HG02763 (cell line): Measurements from ENCODE around the gene CEP170B.
"Not testable (repeated sequence)": the region's sequence is repeated elsewhere in the genome, so short reads cannot be mapped to it uniquely, and the experiment has no call there.

Source experiments
- ATAC-seq: cut with Tn5 transposase; IDR thresholded peaks from one replicate; pipeline ENCODE4 v1.9.1; 2021; ENCODE audit warnings: mild to moderate bottlenecking, moderate library complexity; ENCODE audit not compliant: unreplicated experiment

The CEP170B gene

DNA sequence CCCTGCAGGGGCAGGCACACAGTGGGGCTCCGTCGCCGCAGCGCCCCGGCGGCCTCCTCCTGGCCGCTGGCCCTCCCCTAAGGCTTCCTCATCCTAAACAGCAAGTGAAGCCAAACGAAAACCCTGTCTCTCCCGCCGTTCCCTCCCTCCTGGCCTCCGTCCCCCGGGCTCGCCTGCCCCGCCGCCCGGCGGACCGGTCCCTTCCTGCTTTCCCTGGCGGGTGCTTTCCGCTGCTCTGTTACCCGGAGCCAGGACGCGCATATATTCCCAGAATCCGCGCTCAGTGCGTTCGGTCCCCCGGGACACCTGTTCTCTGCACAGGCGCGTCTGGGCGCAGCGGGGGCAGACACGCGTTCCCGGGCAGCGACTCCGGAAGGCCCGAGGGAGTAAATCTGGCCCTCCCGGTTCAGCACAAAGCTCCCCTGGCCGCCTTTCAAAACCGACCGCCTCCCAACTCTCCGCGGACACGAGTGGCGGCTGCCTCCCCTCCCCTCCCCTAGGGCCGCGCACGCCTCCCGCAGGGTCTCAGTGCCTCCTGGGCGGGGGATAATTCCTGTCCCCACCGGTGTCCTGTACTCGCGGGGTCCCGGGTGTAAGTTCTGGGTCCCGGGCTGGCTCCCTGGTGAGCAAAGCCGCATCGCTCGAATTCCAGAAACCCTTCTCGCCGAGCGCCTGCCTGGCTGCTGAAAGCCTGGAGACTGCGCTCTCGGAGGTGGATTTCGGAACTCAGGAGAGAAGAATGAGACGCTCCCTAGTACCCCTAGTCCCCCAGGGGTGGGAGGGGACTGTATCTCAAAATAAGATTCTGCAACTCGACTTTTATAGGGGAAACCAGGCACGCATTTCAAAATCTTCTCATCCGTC lies 21.4 kb upstream of the CEP170B start:
- ATAC-seq: no peak

DNA sequence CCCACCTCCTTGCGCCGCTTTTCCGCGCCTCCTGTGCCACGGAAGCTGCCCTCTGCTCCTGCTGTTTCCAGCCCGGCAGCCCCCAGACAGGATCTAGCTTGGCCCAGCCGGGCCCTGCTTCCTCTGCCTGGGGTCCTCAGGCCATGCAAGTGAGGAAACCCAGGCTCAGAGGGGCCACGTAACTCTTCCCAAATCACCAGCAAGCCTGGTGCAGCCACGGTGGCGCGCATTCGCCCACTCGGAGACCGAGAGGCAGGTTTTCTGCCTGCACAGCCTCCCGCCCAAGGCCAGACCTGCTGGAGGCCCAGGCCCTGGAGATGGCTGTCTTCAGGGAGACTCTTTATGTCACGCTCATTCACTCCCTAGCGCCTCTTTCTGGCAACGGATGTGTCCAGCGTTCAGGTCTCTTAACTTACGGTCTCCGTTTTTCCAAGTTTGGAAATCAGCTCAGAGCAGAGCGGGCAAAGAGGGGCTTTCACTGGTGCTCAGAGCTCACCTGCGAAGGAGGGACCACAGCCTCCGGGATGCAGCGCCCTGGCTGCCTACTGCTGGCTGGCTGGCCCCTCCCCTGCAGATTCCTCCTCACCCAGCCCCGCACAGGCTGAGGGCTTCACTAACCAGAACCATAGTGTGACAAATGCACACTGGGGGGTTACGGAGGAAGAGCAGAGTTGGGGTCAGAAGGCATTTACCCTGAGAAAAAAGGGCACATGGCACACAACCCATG lies 20.6 kb upstream of the CEP170B start:
- no peak for ATAC-seq

DNA sequence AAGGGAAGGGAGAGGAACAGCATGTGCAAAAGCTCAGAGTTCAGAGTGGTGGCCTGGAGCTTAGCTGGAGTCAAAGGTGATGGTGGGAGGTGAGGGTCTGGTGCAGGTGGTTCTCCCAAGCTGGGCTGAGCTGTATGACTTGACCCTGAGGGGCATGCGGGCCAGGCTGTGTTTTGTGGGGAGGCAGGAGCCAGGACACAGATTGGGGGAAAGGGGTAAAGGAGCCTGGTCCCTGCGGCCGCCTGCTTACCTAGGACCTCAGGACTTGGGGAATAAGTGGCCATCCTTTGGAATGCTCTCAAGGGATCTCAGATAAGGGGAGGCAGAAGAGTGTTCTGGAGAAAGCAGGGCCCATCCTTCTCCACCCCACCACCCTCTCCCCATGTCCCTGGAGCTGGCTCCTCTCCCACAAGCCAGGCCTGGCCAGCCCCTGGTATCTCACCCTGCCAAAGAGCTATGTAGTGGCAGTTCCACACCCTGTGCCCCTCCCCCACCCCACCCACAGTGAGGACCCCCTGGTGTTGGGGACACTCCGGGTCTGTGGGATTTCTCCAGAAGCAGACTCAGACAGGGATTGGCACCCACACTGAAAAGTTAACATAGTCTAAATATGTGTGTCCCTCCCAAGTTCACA lies 19.9 kb upstream of the CEP170B start:
- no peak for ATAC-seq

DNA sequence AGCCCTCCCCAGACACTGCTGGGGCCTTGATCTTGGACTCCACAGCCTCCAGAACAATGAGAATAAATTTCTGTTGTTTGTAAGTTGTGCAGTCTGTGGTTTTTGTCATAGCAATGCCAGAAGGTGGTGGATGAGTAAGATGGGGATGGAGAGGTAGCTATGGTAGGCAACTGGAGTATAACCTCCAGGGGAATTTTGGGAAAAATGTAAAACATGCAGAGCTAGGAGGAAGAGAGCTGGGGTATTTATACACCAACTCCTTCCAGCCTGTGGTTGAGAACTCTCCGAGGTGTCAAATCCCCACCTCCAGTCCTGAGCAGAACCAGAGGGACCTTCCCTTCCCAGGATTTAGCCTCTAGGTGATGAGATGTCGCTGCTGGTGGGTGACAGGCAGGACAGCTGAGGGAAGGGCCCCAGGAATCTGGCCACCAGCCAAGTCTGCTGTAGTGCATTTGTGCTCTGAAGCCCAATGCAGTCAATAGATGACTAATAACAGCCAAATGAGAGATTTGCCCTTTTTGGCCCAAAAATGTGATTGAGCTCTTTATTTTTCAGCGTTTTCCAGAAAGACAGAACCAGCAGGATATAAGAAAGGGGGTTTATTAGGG lies 19.1 kb upstream of the CEP170B start:
- no peak for ATAC-seq

DNA sequence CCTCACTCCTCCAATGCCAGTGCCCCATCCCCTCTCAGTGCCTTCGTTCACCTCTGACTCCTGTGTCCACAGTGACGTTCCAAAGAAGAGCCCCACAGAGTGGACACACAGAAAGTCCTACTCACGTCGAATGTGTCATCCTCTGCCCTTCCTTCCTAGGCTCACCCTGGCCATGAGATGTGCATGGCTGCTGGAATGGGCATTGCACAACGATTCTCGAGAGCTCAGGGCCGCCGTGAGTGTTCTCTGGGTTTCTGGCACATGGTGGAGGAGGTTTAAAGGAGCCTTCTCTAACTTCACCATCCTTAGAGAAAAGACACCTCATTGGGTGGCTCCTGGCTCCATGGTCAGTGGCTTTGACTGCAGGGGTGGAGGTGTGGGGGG lies 12.8 kb upstream of the CEP170B start:
- ATAC-seq: no peak

DNA sequence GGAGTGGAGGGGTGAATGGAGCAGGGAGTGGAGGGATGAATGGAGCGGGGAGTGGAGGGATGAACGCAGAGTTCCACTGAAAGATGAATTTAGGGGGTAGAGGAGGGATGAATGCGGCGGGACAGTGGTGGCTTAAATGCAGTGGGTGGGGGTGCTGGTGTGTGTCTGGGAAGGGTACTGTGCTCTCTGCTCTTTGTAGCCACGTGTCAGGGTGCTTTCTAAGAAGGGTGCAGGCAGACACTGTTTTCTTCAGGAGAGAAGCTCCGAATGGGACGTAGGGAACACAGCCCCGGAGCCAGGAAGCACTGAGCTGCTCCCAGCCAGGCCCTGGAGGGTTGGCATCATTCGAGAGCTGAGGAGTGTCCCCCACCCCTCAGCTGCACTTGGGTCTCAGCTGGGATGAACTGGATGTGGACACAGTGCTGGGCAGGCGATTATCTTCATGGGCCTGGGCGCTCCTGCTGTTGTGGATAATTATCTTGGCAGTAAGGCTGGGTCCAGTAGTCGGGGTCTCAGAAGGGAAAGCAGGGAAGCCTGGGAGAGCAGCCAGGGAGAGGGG lies 9.5 kb upstream of the CEP170B start:
- ATAC-seq: no peak

DNA sequence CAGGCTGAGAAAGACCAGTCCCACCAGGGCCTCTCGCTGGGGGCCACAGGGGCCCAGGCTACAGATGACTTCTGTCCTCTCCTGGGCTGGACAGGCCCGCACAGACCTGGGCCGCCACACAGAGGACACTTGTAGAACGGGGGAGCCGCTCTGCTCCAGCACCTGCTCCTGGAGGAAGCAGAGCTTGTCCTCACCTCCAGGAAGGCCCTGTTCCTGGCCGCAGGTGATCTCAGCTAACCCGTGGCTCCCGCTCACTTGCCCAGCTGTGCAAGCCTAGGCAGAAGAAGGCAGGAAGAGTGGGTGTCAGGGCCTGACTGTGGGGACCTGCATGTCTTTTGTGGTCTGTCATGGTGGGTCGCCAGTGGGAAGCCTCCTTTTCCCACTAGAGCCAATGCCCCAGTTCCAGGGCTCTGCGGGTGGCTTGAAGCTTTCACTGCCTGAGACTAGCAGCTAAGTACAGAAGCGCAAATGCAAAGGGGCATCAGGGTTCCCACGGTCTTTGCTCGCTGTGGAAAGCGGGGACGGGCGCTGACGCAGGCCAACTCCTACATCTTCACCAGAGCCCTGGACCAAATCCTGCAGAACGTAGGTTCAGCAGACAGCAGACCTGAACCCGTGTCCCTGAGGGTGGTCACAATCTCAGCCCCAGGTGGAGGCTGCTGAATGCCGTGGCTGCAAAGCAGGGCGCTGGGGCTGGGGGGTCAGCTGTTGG lies 8.8 kb upstream of the CEP170B start:
- no peak for ATAC-seq

DNA sequence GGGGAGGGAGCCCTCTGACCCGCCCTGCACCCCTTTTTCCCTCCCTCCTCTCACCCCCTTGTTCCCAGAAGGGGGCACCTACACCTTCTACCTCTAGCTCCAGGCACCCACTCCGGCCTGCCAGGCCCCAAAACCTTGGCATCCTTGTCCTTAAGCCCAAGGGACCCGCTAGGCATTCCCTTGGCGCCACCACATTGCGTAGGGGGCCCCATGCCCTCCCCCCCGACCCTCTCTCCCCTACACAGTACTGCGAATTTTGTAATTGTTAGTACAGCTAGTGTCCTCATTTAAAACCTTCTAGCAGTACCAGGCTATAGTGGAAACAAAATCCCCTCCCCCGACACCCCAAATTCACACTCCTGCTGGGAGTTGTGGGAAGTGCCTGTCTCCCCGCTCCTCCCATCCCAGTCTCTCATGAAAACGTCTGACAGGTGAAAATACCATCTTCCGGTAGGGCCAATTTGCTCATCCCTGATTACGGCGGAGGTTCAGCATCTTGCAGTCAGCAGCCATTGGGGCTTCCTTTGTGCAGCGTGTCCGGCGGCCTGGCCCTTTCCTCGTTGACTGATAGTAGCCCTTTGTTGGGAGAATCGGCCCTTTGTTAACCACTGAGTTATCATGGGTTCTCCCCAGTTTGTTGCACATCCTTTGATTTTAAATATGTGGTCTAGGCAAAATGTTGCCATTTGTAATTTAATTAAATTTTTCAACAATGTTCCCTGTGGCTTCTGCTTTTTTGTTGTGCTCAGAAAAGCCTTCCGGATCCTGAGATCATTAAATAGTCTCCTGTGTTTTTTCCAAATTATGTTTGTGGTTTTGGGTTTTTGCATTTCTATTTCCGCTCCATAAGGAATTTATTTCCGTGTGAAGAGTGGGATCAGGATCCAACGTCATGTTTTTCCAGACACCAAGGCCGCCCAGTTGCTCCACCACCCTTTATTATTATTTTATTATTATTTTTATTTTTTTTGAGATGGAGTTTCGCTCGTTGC lies 7.9 kb upstream of the CEP170B start:
- ATAC-seq: no peak

DNA sequence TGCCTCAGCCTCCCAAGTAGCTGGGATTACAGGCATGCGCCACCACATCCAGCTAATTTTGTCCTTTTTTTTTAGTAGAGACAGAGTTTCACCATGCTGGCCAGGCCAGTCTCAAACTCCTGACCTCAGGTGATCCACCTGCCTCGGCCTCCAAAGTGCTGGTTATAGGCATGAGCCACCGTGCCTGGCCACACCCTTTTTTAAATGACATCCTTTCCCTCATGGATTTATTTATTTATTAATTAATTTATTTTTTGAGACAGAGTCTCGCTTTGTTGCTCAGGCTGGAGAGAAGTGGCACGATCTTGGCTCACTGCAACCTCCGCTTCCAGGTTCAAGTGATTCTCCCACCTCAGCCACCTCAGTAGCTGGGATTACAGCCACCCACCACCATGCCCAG lies 7.1 kb upstream of the CEP170B start:
- not testable (repeated sequence) for ATAC-seq

DNA sequence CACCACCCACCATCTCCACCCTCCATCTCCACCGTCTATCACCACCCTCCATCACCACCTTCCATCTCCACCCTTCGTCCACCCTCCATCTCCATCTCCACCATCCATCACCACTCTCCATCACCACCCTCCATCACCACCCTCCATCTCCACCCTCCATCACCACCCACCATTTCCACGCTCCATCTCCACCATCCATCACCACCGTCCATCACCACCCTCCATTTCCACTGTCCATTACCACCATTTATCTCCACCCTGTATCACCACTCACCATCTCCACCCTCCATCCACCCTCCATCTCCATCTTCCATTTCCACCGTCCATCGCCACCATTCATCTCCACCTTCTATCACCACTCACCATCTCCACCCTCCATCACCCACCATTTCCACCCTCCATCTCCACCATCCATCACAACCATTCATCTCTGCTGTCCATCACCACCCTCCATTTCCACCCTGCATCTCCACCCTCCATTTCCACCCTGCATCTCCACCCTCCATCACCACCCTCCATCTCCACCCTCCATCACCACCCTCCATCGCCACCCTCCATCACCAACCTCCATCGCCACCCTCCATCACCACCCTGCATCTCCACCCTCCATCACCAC lies 6.1 kb upstream of the CEP170B start:
- no peak for ATAC-seq

DNA sequence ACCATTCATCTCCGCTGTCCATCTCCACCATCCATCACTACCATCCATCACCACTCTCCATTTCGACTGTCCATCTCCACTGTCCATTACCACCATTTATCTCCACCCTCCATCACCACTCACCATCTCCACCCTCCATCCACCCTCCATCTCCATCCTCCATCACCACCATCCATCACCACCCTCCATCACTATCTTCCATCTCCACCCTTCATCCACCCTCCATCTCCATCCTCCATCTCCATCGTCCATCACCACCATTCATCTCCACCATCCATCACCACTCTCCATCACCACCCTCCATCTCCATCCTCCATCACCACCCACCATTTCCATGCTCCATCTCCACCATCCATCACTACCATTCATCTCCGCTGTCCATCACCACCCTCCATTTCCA lies 5.2 kb upstream of the CEP170B start:
- ATAC-seq: no peak

DNA sequence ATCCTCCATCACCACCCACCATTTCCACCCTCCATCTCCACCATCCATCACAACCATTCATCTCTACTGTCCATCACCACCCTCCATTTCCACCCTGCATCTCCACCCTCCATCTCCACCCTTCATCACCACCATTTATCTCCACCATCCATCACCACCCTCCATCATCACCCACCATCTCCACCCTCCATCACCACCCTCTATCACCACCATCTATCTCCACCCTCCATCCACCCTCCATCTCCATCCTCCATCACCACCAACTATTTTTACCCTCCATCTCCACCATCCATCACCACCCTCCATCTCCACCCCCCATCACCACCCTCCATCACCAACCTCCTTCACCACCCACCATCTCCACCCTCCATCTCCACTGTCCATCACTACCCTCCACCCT lies 4.7 kb upstream of the CEP170B start:
- no peak for ATAC-seq

DNA sequence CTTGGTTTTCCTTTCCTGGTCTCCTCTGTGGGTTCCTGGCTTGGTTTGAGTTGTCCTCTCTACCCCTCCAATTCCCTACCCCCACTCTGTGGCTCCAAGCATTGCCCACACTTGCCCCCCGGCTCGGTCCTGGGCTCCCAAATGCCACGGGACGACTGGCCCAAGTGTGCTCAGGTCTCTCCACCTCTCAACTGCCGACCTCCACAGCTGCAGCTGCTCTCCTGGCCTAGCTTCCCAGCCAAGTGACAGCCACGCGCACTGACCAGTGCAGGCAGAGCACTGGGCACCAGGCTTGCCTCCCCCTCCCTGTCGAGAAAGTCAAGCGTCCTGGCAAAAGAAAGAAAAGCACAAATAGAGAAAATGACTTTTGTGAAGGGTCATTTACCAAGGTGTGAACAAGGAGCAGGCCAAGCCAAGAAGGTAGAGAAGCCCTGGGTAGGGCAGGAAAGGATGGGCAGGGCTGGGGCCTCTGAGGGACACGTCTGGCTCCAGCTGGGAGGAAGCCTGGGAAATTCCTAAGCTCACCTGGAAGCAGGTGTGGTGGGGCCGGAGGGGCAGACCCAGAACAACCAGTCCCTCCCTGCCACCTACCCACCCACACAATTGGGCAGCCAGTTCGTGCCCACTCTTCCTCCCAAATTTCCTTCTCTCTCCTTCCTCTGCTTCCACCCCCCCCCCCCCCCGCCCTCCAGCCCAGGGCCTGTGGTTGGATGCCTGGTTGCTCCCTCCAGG lies 1.8 kb upstream of the CEP170B start:
- no peak for ATAC-seq

DNA sequence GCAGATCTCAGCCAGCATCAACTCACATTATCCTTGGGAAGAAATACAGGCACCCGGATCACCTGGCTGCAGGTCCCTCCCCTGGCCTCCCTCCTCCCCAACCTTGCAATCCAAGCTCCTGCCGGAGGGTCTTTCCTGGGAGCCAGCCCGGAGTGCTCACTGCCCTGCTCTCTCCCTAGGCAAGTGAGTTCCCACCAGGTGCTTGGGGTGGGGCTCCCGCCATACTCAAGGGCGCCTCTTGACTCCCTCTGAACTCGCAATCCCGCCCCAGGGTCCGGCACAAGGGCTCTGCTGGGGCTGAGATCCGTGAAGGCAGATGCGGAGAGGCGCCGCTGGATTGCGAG lies 1.2 kb upstream of the CEP170B start:
- no peak for ATAC-seq

DNA sequence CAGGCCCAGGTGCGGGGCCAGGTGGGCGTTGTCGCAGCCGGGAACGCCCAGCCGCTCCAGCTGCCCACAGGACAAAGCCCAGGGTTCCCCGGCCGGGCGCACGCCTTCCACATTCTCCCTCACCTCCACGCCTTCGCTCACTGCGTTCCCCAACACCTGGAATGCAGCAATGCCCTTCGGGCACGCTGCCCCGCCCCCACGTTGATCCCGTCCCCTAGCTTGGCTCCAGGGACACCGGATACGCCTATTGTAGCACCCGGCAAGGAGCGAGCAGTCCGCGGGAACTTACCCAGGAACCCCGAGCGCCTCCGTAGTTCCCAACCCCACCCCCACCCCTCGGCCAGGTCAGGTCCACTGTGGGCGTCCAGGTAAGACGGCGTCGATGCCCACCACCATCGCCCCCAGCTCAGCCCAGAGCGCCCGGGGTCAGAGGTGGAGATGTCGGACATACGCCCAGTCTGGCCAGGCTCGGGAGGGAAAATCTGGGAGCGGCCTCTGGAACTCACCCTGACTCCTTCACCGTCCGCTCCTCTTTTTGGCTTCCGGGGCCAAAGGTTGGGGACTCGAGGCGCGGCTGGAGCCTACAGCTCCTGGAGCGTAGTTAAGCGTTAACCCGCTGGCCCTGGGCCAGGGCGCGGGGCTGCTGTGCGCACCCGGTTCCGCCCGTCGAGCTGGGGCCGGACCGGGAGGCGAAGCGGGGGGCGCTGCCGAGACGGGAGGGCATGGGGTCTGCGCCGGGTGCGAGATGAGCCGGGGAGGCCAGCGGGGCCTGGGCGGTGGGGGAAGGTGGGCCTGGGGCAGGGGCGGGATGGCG lies 594 bp upstream of the CEP170B start:
- ATAC-seq: no peak

DNA sequence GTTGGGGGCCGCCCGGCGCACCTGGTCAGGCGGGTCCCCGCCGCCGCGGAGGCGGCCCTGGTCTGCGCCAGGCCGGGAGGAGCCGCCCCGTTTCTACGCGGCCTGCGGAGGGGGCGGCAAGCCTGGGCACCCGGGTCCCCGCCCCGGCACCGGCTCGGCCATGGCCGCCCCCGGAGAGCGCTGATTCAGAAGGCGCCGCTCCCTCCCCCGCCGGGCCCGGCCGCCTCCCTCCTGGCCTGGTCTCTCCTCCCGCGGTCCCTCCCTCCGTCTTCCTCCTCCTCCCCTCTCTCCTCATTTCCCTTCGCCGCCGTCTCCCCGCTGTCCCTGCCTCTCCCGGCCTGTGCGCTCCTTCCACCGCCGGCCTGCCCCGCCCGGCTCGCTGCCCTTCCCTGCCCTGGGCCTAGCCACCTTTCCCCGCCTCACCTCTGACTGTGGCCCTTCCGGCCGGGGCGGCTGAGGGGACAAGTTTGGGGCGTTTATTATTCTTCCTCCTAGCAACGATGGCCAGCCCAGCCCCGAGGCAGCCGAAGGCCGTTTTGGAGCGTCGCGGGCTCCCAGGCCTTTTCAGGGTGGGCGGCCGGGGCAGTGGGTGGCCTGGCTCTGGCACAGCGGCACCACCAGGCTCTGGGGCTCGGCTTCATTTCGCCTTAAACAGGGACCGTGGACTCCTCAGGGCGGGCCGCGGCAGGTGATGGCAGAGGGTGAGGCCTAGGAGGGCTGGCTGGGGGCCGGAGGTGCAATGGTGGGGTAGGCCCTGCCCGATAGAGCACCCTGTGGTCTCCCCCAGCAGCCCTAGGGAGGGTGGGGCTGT lies 768 bp downstream of the CEP170B start:
- ATAC-seq: no peak
